Astrocyte (in vitro differentiated cells and primary cell): ENCODE measurements around the gene UCP2.

Experiments used
- EZH2 ChIP-seq: IDR thresholded peaks from 2 replicates; pipeline ENCODE4 v1.6.1; 2012; ENCODE audit warnings: mild to moderate bottlenecking, low read length, inconsistent platforms; ENCODE audit not compliant: insufficient read depth
- TF ChIP-seq, protein P1 (sequence below): IDR thresholded peaks from 2 replicates; pipeline ENCODE4 v1.5.1; 2011; ENCODE audit warnings: low read depth, mild to moderate bottlenecking, inconsistent platforms, low read length, moderate library complexity; ENCODE audit not compliant: insufficient read depth

DNA sequence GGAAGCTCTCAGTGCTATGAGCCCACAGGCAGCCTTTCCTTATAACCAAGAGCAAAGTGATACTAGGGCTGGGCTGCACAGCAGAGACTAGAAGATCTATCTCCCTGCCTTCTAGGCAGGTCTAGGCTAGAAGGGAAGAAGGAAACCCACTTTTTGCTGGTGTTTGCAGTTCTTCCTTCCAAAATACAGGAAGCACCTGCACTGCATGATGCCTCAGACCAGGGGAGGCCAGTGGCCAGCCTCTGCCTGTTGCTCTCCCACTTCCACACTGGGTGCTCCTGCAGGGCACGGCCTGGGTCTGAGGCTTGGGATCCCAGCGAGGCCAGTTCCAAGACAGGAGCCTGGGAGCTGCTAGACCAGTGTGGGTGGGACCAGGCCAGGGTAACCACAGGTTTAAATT lies 32.2 kb upstream of the UCP2 start:
- TF ChIP-seq, protein P1, sequence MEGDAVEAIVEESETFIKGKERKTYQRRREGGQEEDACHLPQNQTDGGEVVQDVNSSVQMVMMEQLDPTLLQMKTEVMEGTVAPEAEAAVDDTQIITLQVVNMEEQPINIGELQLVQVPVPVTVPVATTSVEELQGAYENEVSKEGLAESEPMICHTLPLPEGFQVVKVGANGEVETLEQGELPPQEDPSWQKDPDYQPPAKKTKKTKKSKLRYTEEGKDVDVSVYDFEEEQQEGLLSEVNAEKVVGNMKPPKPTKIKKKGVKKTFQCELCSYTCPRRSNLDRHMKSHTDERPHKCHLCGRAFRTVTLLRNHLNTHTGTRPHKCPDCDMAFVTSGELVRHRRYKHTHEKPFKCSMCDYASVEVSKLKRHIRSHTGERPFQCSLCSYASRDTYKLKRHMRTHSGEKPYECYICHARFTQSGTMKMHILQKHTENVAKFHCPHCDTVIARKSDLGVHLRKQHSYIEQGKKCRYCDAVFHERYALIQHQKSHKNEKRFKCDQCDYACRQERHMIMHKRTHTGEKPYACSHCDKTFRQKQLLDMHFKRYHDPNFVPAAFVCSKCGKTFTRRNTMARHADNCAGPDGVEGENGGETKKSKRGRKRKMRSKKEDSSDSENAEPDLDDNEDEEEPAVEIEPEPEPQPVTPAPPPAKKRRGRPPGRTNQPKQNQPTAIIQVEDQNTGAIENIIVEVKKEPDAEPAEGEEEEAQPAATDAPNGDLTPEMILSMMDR, result no peak
- no peak for TF ChIP-seq EZH2
